ENCODE results near the gene MICB.

- no peak for TF ChIP-seq POLR2A (IDR thresholded peaks at IDR 0.05; ENCODE audit: low read length)
- TF ChIP-seq GATA1 (IDR thresholded peaks at IDR 0.05; ENCODE audit: low read depth, low read length), result no peak
These were observed 42.7 kb downstream of the MICB start for GRCh38 chr6:31540640-31541039.
